Neural cell (in vitro differentiated cells): Measurements from ENCODE around the gene INPP5B.

ENCODE experiments used
- EP300 ChIP-seq: fragments of 450-650 bp; conservative IDR thresholded peaks from 2 replicates; pipeline ENCODE4 v1.6.1; 2014; ENCODE audit warnings: antibody characterized with exemption, mild to moderate bottlenecking, moderate library complexity; ENCODE audit not compliant: poor library complexity, severe bottlenecking
- EZH2 ChIP-seq: fragments of 200-600, 300-800 bp; shearing (Covaris generic), sonication (generic); IDR thresholded peaks from 2 replicates; pipeline ENCODE4 v1.6.1; 2014; ENCODE audit warnings: antibody characterized with exemption, low read length, borderline replicate concordance, mild to moderate bottlenecking; ENCODE audit not compliant: insufficient read depth, poor library complexity, severe bottlenecking
- POLR2AphosphoS5 ChIP-seq: IDR thresholded peaks from 2 replicates; pipeline ENCODE4 v1.6.1; 2012
- RAD21 ChIP-seq: fragments of 450-650 bp; conservative IDR thresholded peaks from 2 replicates; pipeline ENCODE4 v1.6.1; 2014; ENCODE audit warnings: antibody characterized with exemption, mild to moderate bottlenecking, moderate library complexity
- REST ChIP-seq: IDR thresholded peaks from 2 replicates; pipeline ENCODE4 v1.6.1; 2012; ENCODE audit warnings: borderline replicate concordance
- SMC3 ChIP-seq: fragments of 450-650 bp; conservative IDR thresholded peaks from 2 replicates; pipeline ENCODE4 v1.6.1; 2014; ENCODE audit warnings: antibody characterized with exemption, mild to moderate bottlenecking, moderate library complexity; ENCODE audit not compliant: poor library complexity
- TAF1 ChIP-seq: IDR thresholded peaks from 2 replicates; pipeline ENCODE4 v1.6.1; 2012; ENCODE audit warnings: low read depth
- TF ChIP-seq, protein P1 (sequence below): fragments of 450-650 bp; IDR thresholded peaks from 2 replicates; pipeline ENCODE4 v1.5.1; 2014; ENCODE audit warnings: antibody characterized with exemption, mild to moderate bottlenecking, moderate library complexity; ENCODE audit not compliant: poor library complexity, severe bottlenecking

GRCh38 chr1:37892151-37893047, 54.5 kb downstream of the INPP5B start:
- TF ChIP-seq TAF1 (no peak), EZH2 (no peak), EP300 (no peak), REST (no peak), POLR2AphosphoS5 (no peak), RAD21 (no peak), SMC3 (no peak)
- TF ChIP-seq, protein P1, sequence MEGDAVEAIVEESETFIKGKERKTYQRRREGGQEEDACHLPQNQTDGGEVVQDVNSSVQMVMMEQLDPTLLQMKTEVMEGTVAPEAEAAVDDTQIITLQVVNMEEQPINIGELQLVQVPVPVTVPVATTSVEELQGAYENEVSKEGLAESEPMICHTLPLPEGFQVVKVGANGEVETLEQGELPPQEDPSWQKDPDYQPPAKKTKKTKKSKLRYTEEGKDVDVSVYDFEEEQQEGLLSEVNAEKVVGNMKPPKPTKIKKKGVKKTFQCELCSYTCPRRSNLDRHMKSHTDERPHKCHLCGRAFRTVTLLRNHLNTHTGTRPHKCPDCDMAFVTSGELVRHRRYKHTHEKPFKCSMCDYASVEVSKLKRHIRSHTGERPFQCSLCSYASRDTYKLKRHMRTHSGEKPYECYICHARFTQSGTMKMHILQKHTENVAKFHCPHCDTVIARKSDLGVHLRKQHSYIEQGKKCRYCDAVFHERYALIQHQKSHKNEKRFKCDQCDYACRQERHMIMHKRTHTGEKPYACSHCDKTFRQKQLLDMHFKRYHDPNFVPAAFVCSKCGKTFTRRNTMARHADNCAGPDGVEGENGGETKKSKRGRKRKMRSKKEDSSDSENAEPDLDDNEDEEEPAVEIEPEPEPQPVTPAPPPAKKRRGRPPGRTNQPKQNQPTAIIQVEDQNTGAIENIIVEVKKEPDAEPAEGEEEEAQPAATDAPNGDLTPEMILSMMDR = no peak
